GM21576 (cell line): ENCODE results near the gene GAREM2.

Experiments used
- ATAC-seq: cut with Tn5 transposase; IDR thresholded peaks from one replicate; pipeline ENCODE4 v1.9.1; 2021; ENCODE audit warnings: mild to moderate bottlenecking, moderate library complexity; ENCODE audit not compliant: unreplicated experiment

GAREM2 gene

GRCh38 chr2:26224095-26224494 lies 51.2 kb downstream of the GAREM2 start:
- ATAC-seq: no peak

GRCh38 chr2:26229595-26229994 lies 56.7 kb downstream of the GAREM2 start:
- no peak for ATAC-seq

DNA sequence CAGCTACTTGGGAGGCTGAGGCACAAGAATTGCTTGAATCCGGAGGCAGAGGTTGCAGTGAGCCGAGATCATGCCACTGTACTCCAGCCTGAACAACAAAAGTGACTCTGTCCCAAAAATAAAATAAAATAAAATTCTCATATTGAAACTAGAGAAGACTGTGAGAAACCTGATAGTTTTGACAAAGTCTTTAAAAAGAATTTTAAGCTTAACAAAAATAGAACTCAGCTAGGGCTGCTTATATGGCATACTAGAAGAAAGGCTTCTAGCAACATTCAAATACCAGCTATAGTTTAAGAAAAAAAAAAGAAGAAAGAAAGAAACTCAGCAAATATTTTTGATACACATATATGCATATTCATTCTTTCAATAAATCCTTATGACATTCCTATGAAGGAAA lies 57.9 kb downstream of the GAREM2 start:
- no peak for ATAC-seq

GRCh38 chr2:26235089-26235488 lies 62.2 kb downstream of the GAREM2 start:
- no peak for ATAC-seq

GRCh38 chr2:26237868-26238267 lies 65.0 kb downstream of the GAREM2 start:
- no peak for ATAC-seq

GRCh38 chr2:26238311-26238958 lies 65.5 kb downstream of the GAREM2 start:
- no peak for ATAC-seq
